ENCODE measurements around the gene VTCN1. TPM values are rescaled to one million over a fixed set of nuclear protein-coding genes. Genes with fewer than 3 reads are reported as not detected.

VTCN1 gene
- total RNA-seq, 1 experiment from 2014 or later, result not detected

DNA sequence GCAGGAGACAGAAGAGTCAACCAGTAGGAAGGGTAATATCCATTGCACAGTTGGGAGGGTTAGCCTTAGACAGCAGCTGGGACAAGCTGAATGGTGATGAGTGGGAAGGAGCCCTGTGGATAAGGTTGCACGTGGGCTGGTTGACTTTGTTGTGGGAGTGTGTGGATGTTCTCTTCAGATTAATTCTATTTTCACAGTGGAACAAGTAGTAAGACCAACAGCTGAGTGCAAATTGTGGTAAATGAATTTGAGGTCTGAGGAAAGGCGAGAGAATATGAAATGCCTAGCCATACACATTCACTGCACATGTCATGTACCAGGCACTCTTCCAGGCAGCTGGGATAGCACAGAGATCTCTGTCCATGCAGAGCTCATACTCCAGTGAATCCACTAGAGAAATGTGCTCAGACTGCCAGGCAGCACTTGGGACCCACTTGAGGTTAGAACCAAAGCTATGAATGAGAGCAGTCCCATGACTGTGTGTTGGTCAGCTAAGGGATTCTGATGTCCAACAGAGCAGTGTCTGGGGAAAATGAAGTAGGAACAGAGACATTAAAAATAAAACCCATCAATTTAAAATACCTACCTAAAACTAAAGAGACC, 25.2 kb upstream of the VTCN1 start:
- Mint-ChIP-seq H3K27ac (no peak overlapping the region), H3K4me3 (no peak overlapping the region), H3K4me1 (peaks cover 12% of the 10 kb centered on the region), H3K36me3 (no peaks in the 10 kb centered on the region), H3K9me3 (peaks cover 18% of the 10 kb centered on the region), H3K27me3 (ENCODE audit: low read depth) (no peaks in the 10 kb centered on the region; the same call in 1 of the 2 replicates)
- POLR2A ChIA-PET, result no interaction called here
- no peak for TF ChIP-seq CREM (CRISPR knock-in tag; IDR thresholded peaks at IDR 0.05)
- TF ChIP-seq, protein P1, sequence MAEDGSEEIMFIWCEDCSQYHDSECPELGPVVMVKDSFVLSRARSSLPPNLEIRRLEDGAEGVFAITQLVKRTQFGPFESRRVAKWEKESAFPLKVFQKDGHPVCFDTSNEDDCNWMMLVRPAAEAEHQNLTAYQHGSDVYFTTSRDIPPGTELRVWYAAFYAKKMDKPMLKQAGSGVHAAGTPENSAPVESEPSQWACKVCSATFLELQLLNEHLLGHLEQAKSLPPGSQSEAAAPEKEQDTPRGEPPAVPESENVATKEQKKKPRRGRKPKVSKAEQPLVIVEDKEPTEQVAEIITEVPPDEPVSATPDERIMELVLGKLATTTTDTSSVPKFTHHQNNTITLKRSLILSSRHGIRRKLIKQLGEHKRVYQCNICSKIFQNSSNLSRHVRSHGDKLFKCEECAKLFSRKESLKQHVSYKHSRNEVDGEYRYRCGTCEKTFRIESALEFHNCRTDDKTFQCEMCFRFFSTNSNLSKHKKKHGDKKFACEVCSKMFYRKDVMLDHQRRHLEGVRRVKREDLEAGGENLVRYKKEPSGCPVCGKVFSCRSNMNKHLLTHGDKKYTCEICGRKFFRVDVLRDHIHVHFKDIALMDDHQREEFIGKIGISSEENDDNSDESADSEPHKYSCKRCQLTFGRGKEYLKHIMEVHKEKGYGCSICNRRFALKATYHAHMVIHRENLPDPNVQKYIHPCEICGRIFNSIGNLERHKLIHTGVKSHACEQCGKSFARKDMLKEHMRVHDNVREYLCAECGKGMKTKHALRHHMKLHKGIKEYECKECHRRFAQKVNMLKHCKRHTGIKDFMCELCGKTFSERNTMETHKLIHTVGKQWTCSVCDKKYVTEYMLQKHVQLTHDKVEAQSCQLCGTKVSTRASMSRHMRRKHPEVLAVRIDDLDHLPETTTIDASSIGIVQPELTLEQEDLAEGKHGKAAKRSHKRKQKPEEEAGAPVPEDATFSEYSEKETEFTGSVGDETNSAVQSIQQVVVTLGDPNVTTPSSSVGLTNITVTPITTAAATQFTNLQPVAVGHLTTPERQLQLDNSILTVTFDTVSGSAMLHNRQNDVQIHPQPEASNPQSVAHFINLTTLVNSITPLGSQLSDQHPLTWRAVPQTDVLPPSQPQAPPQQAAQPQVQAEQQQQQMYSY (CRISPR knock-in tag; IDR thresholded peaks at IDR 0.05), result no peak
- TF ChIP-seq ESRRA (CRISPR knock-in tag; IDR thresholded peaks at IDR 0.05; ENCODE audit: borderline replicate concordance), result no peak
- no peak for TF ChIP-seq SMAD4 (CRISPR knock-in tag; IDR thresholded peaks at IDR 0.05)
- TF ChIP-seq TEAD1 (CRISPR knock-in tag; IDR thresholded peaks at IDR 0.05), result no peak
- TF ChIP-seq GRHL2 (CRISPR knock-in tag; IDR thresholded peaks at IDR 0.05; ENCODE audit: insufficient replicate concordance, severe bottlenecking), result no peak
- TF ChIP-seq TP53 (CRISPR knock-in tag; IDR thresholded peaks at IDR 0.05), result no peak
- no peak for TF ChIP-seq NFATC4 (CRISPR knock-in tag; IDR thresholded peaks at IDR 0.05)
- TF ChIP-seq, protein P2, sequence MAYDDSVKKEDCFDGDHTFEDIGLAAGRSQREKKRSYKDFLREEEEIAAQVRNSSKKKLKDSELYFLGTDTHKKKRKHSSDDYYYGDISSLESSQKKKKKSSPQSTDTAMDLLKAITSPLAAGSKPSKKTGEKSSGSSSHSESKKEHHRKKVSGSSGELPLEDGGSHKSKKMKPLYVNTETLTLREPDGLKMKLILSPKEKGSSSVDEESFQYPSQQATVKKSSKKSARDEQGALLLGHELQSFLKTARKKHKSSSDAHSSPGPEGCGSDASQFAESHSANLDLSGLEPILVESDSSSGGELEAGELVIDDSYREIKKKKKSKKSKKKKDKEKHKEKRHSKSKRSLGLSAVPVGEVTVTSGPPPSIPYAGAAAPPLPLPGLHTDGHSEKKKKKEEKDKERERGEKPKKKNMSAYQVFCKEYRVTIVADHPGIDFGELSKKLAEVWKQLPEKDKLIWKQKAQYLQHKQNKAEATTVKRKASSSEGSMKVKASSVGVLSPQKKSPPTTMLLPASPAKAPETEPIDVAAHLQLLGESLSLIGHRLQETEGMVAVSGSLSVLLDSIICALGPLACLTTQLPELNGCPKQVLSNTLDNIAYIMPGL (CRISPR knock-in tag; IDR thresholded peaks at IDR 0.05), result no peak
- TF ChIP-seq ZBTB21 (CRISPR knock-in tag; IDR thresholded peaks at IDR 0.05; ENCODE audit: borderline replicate concordance), result no peak
- TF ChIP-seq, protein P3, sequence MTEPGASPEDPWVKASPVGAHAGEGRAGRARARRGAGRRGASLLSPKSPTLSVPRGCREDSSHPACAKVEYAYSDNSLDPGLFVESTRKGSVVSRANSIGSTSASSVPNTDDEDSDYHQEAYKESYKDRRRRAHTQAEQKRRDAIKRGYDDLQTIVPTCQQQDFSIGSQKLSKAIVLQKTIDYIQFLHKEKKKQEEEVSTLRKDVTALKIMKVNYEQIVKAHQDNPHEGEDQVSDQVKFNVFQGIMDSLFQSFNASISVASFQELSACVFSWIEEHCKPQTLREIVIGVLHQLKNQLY (CRISPR knock-in tag; IDR thresholded peaks at IDR 0.05), result no peak
- TF ChIP-seq, protein P4, sequence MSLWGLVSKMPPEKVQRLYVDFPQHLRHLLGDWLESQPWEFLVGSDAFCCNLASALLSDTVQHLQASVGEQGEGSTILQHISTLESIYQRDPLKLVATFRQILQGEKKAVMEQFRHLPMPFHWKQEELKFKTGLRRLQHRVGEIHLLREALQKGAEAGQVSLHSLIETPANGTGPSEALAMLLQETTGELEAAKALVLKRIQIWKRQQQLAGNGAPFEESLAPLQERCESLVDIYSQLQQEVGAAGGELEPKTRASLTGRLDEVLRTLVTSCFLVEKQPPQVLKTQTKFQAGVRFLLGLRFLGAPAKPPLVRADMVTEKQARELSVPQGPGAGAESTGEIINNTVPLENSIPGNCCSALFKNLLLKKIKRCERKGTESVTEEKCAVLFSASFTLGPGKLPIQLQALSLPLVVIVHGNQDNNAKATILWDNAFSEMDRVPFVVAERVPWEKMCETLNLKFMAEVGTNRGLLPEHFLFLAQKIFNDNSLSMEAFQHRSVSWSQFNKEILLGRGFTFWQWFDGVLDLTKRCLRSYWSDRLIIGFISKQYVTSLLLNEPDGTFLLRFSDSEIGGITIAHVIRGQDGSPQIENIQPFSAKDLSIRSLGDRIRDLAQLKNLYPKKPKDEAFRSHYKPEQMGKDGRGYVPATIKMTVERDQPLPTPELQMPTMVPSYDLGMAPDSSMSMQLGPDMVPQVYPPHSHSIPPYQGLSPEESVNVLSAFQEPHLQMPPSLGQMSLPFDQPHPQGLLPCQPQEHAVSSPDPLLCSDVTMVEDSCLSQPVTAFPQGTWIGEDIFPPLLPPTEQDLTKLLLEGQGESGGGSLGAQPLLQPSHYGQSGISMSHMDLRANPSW (CRISPR knock-in tag; conservative IDR thresholded peaks at IDR 0.05; ENCODE audit: low read depth), result no peak
- TF ChIP-seq, protein P5, sequence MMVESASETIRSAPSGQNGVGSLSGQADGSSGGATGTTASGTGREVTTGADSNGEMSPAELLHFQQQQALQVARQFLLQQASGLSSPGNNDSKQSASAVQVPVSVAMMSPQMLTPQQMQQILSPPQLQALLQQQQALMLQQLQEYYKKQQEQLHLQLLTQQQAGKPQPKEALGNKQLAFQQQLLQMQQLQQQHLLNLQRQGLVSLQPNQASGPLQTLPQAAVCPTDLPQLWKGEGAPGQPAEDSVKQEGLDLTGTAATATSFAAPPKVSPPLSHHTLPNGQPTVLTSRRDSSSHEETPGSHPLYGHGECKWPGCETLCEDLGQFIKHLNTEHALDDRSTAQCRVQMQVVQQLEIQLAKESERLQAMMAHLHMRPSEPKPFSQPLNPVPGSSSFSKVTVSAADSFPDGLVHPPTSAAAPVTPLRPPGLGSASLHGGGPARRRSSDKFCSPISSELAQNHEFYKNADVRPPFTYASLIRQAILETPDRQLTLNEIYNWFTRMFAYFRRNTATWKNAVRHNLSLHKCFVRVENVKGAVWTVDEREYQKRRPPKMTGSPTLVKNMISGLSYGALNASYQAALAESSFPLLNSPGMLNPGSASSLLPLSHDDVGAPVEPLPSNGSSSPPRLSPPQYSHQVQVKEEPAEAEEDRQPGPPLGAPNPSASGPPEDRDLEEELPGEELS (CRISPR knock-in tag; IDR thresholded peaks at IDR 0.05), result no peak
- no peak for TF ChIP-seq ZNF219 (CRISPR knock-in tag; IDR thresholded peaks at IDR 0.05; ENCODE audit: borderline replicate concordance)
- TF ChIP-seq, protein P6, sequence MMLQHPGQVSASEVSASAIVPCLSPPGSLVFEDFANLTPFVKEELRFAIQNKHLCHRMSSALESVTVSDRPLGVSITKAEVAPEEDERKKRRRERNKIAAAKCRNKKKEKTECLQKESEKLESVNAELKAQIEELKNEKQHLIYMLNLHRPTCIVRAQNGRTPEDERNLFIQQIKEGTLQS (CRISPR knock-in tag; conservative IDR thresholded peaks at IDR 0.05), result no peak
- no peak for TF ChIP-seq FOXP1 (CRISPR knock-in tag; IDR thresholded peaks at IDR 0.05; ENCODE audit: borderline replicate concordance)
- TF ChIP-seq, protein P7, sequence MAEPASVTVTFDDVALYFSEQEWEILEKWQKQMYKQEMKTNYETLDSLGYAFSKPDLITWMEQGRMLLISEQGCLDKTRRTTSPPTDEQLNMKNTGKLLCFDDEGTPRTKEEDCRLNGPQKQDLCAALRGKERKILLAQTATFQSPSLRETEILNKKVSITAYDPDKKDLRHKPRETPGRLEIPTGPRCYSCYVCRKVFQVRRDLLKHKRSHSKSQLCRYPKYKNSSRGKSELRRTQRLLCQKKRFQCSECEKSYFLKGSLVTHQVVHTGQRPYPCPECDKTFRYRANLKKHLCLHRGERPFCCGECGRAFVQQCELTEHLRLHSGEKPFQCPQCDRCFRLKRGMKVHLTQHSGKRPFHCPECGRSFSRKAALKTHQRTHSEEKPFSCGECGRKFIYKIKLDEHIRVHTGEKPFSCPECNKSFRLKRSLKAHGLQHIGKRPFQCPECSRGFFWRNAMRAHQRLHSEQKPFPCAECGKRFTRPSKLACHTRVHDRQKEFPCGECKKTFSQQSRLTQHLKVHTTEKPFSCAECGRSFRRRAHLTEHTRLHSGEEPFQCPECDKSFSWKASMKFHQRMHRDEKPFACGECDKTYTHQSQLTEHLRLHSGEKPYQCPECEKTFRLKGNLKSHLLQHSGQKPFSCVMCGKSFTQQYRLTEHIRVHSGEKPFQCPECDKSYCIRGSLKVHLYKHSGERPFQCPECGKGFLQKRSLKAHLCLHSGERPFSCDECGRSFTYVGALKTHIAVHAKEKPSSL (CRISPR knock-in tag; conservative IDR thresholded peaks at IDR 0.05), result no peak
- TF ChIP-seq SMAD3 (CRISPR knock-in tag; IDR thresholded peaks at IDR 0.05; ENCODE audit: borderline replicate concordance), result no peak
- no peak for TF ChIP-seq NFYB (CRISPR knock-in tag; conservative IDR thresholded peaks at IDR 0.05; ENCODE audit: low read depth)
- DNase-seq (ENCODE audit: low spot score), result no peak
- CTCF ChIA-PET, result no interaction called here
- no peak for ATAC-seq

Data from WTC11 (cell line).